C4-2B (cell line): ENCODE data around the gene BTN2A1.

ENCODE experiments used
- H3K27ac ChIP-seq: fragments of 450-650 bp; 2 replicates; pipeline ENCODE4 v1.5.1; 2017
- ZFX ChIP-seq: fragments of 450-650 bp; IDR thresholded peaks from 2 replicates; pipeline ENCODE4 v1.6.1; 2017
- TF ChIP-seq, protein P1 (sequence below): fragments of 450-650 bp; conservative IDR thresholded peaks from 2 replicates; pipeline ENCODE4 v1.5.1; 2017; ENCODE audit warnings: mild to moderate bottlenecking

BTN2A1 gene

DNA sequence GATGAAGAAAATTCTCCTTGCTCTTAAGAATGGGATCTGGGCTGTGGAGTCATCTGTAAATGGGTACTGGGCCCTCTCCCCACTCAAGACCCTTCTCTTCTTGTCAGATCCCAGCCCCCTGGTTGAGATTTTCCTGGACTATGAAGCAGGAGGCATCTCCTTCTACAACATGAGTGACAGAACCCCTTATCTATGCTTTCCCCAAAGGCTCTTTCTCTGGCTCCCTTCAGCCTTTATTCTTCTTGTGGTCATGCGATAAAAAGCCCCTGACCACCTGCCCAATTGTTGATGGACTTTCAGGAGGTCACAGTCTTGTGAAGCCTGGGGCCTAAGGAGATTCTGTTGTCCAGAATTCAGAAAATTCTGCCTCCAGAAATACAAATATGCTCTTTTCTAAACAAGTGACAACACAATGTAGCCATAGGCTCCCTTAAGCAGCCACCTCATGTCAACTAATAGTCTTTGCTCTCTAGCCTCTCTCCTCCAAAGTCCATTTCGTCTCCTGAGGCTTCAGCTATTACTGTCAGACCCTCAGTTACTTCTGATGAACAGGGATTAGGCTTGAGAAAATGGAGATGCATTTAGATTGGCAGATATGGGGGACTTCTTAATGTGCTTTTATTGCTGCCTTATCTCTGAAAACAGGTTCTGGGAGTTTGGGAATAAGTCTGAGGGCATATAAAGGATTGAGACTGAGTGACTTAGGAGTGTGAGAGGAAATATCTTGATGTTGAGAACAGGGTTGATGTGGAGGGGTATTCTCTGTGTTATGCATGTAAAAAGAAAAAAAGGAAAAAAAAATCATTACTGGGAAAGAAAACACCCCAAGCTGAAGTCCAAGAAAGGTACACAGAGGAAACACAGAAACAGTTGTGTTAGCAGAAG is 20.6 kb downstream of the BTN2A1 start:
- TF ChIP-seq, protein P1, sequence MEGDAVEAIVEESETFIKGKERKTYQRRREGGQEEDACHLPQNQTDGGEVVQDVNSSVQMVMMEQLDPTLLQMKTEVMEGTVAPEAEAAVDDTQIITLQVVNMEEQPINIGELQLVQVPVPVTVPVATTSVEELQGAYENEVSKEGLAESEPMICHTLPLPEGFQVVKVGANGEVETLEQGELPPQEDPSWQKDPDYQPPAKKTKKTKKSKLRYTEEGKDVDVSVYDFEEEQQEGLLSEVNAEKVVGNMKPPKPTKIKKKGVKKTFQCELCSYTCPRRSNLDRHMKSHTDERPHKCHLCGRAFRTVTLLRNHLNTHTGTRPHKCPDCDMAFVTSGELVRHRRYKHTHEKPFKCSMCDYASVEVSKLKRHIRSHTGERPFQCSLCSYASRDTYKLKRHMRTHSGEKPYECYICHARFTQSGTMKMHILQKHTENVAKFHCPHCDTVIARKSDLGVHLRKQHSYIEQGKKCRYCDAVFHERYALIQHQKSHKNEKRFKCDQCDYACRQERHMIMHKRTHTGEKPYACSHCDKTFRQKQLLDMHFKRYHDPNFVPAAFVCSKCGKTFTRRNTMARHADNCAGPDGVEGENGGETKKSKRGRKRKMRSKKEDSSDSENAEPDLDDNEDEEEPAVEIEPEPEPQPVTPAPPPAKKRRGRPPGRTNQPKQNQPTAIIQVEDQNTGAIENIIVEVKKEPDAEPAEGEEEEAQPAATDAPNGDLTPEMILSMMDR, result no peak
- no peak for TF ChIP-seq ZFX
- H3K27ac ChIP-seq, result no peak overlapping the region

DNA sequence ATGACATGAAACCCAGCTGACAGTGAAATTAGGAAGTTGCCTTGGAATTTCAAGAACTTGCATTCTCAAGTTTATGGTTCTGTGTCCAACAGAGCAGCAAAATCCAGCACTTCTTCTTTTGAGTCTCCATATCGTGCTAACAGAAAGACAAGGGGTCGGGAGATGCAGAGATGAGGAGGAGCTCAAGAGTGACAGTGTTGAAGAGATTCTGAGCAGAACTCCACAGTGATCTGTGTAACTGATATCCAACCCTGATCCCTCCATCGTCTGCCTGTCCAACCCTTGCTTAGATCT is 21.2 kb downstream of the BTN2A1 start:
- TF ChIP-seq ZFX, result no peak
- TF ChIP-seq, protein P1, result no peak
- no peak overlapping the region for H3K27ac ChIP-seq

DNA sequence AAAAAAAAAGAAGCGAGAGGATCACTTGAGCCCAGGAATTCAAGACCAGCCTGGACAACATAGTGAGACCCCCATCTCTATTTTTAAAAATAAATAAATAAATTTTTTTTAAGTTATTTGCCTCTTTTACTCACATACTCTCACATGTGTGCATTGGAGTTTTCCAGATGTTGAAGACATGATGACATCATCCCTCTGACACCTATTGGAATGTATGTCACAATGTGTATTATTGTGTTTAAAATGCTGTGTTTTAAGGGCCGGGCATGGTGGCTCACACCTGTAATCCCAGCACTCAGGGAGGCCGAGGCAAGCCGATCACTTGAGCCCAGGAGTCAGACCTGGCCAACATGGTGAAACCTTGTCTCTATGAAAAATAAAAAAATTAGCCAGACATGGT is 24.6 kb downstream of the BTN2A1 start:
- TF ChIP-seq ZFX, result no peak
- TF ChIP-seq, protein P1, result no peak
- no peak overlapping the region for H3K27ac ChIP-seq

DNA sequence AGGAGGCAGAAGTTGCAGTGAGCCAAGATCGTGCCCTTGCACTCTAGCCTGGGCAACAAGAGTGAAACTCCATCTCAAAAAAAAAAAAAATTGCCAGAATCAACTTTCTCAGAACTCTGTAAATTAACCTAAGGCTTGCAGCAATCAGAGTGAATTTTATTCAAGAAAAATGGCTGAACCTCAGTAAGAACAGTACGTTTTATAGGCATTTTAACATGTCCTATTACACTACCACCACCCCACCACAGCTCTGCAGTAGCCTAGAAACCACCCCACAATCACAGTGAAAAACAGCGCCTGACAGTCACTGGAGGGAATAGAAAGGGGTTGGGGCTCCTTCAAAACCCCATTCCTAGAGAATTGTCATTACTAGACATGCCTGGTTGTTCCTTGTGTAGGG is 26.0 kb downstream of the BTN2A1 start:
- TF ChIP-seq ZFX, result no peak
- H3K27ac ChIP-seq, result no peak overlapping the region

DNA sequence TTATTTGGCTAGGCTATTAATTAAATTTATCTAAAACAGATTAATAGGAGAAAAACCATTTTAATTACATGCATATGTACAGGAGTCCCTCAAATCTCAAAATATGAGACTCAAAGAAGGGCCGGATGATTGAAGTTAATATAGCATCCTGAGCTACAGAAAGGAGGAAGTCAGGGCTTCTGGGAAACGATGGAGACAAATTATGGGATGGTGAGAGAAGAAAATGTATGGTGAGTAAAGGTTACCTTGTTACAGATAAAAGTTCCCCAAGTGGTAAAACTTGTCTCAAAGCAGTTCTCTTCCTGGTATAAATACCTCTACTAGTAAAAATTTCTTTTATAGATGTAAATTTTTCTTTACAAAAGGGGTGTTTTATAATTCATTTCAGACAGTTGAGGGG is 26.4 kb downstream of the BTN2A1 start:
- no peak for TF ChIP-seq ZFX
- TF ChIP-seq, protein P1, result no peak
- H3K27ac ChIP-seq, result no peak overlapping the region

DNA sequence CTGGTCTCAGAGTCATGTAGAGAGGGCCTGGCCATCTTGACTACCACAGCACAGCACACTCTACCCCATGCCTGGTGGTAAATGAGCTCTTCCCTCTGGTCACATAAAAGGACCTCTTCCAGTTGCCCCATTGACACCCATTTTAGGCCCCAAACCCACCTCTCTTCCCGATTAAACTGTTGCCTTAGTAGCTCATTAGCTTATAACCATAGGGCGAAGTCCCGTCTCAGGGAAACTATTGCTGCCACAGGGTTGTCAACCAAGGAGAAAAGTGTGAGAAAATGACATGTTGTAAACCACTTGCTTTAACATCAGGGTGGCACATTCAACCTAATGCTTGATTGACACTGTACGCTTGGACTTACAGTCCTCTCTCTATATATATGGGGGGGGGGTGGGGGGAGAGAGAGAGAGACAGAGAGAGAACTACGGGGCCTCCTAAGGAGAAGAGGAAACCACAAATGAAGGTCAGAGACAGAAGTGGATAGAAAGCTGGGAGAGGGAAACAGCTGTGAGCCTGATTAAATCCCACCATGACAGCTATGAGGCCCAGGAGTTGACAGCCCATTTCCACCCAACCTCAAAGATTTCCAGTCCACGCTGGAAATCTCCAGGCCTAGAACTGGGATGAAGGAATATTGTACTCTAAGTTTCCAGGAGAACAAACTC is 27.5 kb downstream of the BTN2A1 start:
- no peak overlapping the region for H3K27ac ChIP-seq
- TF ChIP-seq, protein P1, result no peak
- TF ChIP-seq ZFX, result no peak

DNA sequence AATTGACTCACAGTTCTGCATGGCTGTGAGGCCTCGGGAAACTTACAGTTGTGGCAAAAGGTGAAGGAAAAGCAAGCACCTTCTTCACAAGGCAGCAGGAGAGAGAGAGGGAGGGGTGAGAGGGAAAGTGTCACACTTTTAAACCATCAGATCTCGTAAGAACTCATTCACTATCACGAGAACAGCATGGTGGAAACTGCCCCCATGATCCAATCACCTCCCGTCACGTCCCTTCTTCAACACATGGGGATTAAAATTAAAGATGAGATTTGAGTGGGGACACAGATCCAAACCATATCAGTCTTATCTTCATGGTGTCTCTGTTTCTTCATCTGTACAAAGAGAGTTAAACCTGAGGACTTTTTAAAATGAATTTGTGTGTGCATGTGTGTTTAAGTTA is 28.6 kb downstream of the BTN2A1 start:
- no peak for TF ChIP-seq ZFX
- TF ChIP-seq, protein P1, result no peak
- no peak overlapping the region for H3K27ac ChIP-seq
